ENCODE results near the gene URAD. TPM values are rescaled to one million over a fixed set of nuclear protein-coding genes. Genes with fewer than 3 reads are reported as not detected.

URAD gene
- total RNA-seq, 1 experiment from 2014 or later, result not detected

DNA sequence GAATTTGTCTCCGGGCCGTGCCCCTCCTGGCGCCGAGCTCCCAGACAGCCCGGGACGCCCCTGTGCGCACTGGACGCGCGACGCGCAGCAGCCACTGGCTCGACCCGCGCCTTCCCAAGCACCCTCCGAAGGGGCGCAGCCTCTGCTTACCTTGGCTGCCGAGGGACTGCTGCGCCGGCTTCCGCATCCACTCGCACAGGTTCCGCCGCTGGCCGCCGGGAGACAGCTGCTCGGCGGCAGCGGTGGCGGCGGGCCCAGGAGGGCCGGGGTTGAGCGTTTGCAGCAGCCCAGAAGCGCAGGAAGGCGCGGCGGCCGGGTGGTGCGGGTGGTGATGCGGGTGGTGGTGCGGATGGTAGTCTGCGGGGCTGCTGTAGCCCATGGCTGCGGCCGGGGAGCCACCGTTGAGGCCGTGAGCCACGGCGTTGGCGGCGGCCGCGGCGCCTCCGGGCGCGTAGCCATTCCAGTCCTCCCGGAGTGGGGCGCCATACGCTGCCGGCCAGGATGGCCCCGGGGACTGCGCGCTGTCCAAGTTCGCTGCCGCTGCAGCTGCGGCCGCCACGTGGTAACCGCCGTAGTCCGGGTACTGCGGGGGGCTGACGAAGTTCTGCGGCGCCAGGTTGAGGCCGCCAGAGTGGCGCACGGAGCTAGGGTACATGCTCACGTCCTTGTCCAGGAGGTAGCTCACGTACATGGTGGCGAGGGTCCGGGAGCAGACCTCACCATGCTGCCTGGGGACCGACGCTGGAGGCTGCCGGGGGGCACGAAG, 20.0 kb downstream of the URAD start:
- no peak overlapping the region for H3K27ac ChIP-seq (ENCODE audit: low read length)
- peaks cover 50% of the 10 kb centered on the region for H3K27me3 ChIP-seq (ENCODE audit: low read length)
- peak overlapping the region; percentile 73 for H3K4me2 ChIP-seq (ENCODE audit: low read length)
- POLR2A ChIA-PET (ENCODE audit: unreplicated experiment), result no interaction called here
- no peaks in the 10 kb centered on the region for H3K9me3 ChIP-seq (ENCODE audit: low read length)
- no peaks in the 10 kb centered on the region for H4K20me1 ChIP-seq (ENCODE audit: low read length)
- DNase-seq (no peak), ATAC-seq (peak; percentile 27; the same call in 1 of the 2 replicates)
- no TSS peak for BruUV-seq (replicated peaks)
- TF ChIP-seq EZH2 (IDR thresholded peaks at IDR 0.05; ENCODE audit: low read length, unreplicated experiment), result peak; percentile 87
- TF ChIP-seq, protein P1, sequence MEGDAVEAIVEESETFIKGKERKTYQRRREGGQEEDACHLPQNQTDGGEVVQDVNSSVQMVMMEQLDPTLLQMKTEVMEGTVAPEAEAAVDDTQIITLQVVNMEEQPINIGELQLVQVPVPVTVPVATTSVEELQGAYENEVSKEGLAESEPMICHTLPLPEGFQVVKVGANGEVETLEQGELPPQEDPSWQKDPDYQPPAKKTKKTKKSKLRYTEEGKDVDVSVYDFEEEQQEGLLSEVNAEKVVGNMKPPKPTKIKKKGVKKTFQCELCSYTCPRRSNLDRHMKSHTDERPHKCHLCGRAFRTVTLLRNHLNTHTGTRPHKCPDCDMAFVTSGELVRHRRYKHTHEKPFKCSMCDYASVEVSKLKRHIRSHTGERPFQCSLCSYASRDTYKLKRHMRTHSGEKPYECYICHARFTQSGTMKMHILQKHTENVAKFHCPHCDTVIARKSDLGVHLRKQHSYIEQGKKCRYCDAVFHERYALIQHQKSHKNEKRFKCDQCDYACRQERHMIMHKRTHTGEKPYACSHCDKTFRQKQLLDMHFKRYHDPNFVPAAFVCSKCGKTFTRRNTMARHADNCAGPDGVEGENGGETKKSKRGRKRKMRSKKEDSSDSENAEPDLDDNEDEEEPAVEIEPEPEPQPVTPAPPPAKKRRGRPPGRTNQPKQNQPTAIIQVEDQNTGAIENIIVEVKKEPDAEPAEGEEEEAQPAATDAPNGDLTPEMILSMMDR (conservative IDR thresholded peaks at IDR 0.05; ENCODE audit: low read depth, low read length), result no peak
- H3K4me3 ChIP-seq (ENCODE audit: low read length), result peak overlapping the region; percentile 57
- H3F3A ChIP-seq (ENCODE audit: low read length, unreplicated experiment), result no peaks in the 10 kb centered on the region
- no peaks in the 10 kb centered on the region for H3K36me3 ChIP-seq (ENCODE audit: low read depth, low read length)
- intact Hi-C loops (cut with micrococcal nuclease), result no loop called here
- no peaks in the 10 kb centered on the region for H3K79me2 ChIP-seq (ENCODE audit: low read length)
- H3K9ac ChIP-seq (ENCODE audit: low read length), result no peak overlapping the region
- CTCF ChIA-PET, result no interaction called here
- no peaks in the 10 kb centered on the region for H3K9me2 ChIP-seq (replicated peaks; ENCODE audit: low read length)
- H3K4me1 ChIP-seq (ENCODE audit: insufficient read depth, low read length), result no peaks in the 10 kb centered on the region
- H2AFZ ChIP-seq (ENCODE audit: low read length), result peak overlapping the region; percentile 45; the same call in 1 of the 2 replicates

DNA sequence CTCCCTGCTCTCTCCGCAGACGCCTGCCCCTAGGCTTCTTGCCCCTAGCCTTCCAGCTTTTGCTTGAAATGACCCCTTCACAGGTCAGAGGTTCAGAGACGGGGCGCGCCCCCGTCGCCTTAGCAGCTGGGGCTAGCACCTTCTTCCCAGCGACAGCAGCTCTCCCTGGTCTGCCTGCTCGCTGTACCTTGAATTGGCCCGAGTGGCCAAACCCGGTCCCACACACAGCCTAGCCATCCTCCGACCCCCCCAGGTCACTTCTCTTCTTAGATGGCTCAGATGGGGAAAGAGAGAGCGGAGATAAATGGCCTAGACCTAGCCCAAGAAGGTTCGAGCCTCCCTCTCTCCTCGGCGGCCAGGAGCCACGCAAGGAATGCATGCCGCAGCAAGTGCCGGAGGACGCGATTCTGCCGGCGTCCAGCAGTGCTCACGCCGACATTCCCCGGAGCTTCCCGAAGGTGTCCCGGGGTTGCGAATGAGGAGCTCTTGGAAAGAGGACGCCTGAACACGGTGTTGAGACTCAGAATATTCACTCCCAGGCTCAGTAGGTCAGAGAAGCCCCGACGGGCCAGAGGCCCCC, 20.7 kb downstream of the URAD start:
- H3K4me2 ChIP-seq (ENCODE audit: low read length), result peak overlapping the region; percentile 73
- H3F3A ChIP-seq (ENCODE audit: low read length, unreplicated experiment), result no peaks in the 10 kb centered on the region
- no peaks in the 10 kb centered on the region for H3K4me1 ChIP-seq (ENCODE audit: insufficient read depth, low read length)
- H3K27me3 ChIP-seq (ENCODE audit: low read length), result peaks cover 50% of the 10 kb centered on the region
- no peaks in the 10 kb centered on the region for H3K9me2 ChIP-seq (replicated peaks; ENCODE audit: low read length)
- CTCF ChIA-PET, result no interaction called here
- H3K9ac ChIP-seq (ENCODE audit: low read length), result no peak overlapping the region
- ATAC-seq (peak; percentile 35; the same call in 1 of the 2 replicates), DNase-seq (no peak)
- no peak overlapping the region for H3K27ac ChIP-seq (ENCODE audit: low read length)
- no TSS peak for BruUV-seq (replicated peaks)
- H3K36me3 ChIP-seq (ENCODE audit: low read depth, low read length), result no peaks in the 10 kb centered on the region
- no peaks in the 10 kb centered on the region for H4K20me1 ChIP-seq (ENCODE audit: low read length)
- intact Hi-C loops (cut with micrococcal nuclease), result no loop called here
- TF ChIP-seq EZH2 (IDR thresholded peaks at IDR 0.05; ENCODE audit: low read length, unreplicated experiment), result peak; percentile 95
- TF ChIP-seq EZH2phosphoT487 (IDR thresholded peaks at IDR 0.05; ENCODE audit: borderline replicate concordance, low read length), result peak; percentile 70
- TF ChIP-seq, protein P1 (conservative IDR thresholded peaks at IDR 0.05; ENCODE audit: low read depth, low read length), result no peak
- H3K79me2 ChIP-seq (ENCODE audit: low read length), result no peaks in the 10 kb centered on the region
- H3K4me3 ChIP-seq (ENCODE audit: low read length), result peak overlapping the region; percentile 57
- H2AFZ ChIP-seq (ENCODE audit: low read length), result peak overlapping the region; percentile 45; the same call in 1 of the 2 replicates
- no peaks in the 10 kb centered on the region for H3K9me3 ChIP-seq (ENCODE audit: low read length)
- POLR2A ChIA-PET (ENCODE audit: unreplicated experiment), result no interaction called here

DNA sequence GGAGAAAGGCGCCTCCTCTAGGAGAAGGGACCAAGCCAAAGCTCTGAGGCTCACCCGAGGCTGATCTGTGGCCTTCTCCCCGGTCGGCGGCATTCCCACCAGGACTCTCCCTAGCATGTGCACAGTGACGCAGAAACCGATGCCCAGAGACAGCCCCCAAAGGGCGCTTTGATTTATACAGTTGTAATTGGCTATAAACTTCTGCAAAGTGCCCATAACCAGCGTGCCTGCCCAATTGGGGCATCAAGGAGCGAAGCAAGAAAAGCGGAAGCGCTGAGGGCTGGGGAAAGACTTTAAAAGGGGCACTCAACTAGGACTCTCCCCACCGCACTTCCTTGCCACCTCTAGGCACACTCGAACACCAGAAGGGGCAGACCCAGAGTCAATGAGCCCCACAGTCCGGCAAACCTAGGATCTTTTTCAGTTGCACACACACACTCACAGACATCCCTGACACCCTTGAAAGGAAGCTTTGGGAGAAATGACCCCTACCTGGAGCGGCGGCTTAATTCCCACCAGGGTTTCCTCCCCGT, 21.2 kb downstream of the URAD start:
- H3K27ac ChIP-seq (ENCODE audit: low read length), result no peak overlapping the region
- H3F3A ChIP-seq (ENCODE audit: low read length, unreplicated experiment), result no peaks in the 10 kb centered on the region
- no peak overlapping the region for H3K4me3 ChIP-seq (ENCODE audit: low read length)
- H3K9me3 ChIP-seq (ENCODE audit: low read length), result no peaks in the 10 kb centered on the region
- TF ChIP-seq EZH2phosphoT487 (IDR thresholded peaks at IDR 0.05; ENCODE audit: borderline replicate concordance, low read length) (no peak), EZH2 (IDR thresholded peaks at IDR 0.05; ENCODE audit: low read length, unreplicated experiment) (no peak)
- TF ChIP-seq, protein P1 (conservative IDR thresholded peaks at IDR 0.05; ENCODE audit: low read depth, low read length), result no peak
- no peaks in the 10 kb centered on the region for H3K79me2 ChIP-seq (ENCODE audit: low read length)
- intact Hi-C loops (cut with micrococcal nuclease), result no loop called here
- BruUV-seq (replicated peaks), result no TSS peak
- POLR2A ChIA-PET (ENCODE audit: unreplicated experiment), result no interaction called here
- H3K4me1 ChIP-seq (ENCODE audit: insufficient read depth, low read length), result no peaks in the 10 kb centered on the region
- DNase-seq (no peak), ATAC-seq (no peak)
- no peaks in the 10 kb centered on the region for H4K20me1 ChIP-seq (ENCODE audit: low read length)
- CTCF ChIA-PET, result no interaction called here
- H2AFZ ChIP-seq (ENCODE audit: low read length), result no peak overlapping the region
- H3K36me3 ChIP-seq (ENCODE audit: low read depth, low read length), result no peaks in the 10 kb centered on the region
- H3K9me2 ChIP-seq (replicated peaks; ENCODE audit: low read length), result no peaks in the 10 kb centered on the region
- no peak overlapping the region for H3K9ac ChIP-seq (ENCODE audit: low read length)
- H3K4me2 ChIP-seq (ENCODE audit: low read length), result no peak overlapping the region
- H3K27me3 ChIP-seq (ENCODE audit: low read length), result peaks cover 50% of the 10 kb centered on the region

All from PC-3 (cell line).